ENCODE results near the gene DCTD.

GRCh38 chr4:182896421-182896820, 20.8 kb downstream of the DCTD start:
- TF ChIP-seq POLR2A (IDR thresholded peaks at IDR 0.05), result no peak
- TF ChIP-seq POLR2AphosphoS5 (IDR thresholded peaks at IDR 0.05), result no peak
- TF ChIP-seq, protein P1, sequence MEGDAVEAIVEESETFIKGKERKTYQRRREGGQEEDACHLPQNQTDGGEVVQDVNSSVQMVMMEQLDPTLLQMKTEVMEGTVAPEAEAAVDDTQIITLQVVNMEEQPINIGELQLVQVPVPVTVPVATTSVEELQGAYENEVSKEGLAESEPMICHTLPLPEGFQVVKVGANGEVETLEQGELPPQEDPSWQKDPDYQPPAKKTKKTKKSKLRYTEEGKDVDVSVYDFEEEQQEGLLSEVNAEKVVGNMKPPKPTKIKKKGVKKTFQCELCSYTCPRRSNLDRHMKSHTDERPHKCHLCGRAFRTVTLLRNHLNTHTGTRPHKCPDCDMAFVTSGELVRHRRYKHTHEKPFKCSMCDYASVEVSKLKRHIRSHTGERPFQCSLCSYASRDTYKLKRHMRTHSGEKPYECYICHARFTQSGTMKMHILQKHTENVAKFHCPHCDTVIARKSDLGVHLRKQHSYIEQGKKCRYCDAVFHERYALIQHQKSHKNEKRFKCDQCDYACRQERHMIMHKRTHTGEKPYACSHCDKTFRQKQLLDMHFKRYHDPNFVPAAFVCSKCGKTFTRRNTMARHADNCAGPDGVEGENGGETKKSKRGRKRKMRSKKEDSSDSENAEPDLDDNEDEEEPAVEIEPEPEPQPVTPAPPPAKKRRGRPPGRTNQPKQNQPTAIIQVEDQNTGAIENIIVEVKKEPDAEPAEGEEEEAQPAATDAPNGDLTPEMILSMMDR (IDR thresholded peaks at IDR 0.05 in 8 of 11, conservative IDR thresholded peaks at IDR 0.05 in 3 of 11), result no peak
